Measurements from ENCODE around the gene PKP4. TPM values are rescaled to one million over a fixed set of nuclear protein-coding genes. Genes with fewer than 3 reads are reported as not detected.

Gene PKP4
- total RNA-seq, 6 donors from 2014 or later = 37.5 to 160 (median 60.8) TPM

DNA sequence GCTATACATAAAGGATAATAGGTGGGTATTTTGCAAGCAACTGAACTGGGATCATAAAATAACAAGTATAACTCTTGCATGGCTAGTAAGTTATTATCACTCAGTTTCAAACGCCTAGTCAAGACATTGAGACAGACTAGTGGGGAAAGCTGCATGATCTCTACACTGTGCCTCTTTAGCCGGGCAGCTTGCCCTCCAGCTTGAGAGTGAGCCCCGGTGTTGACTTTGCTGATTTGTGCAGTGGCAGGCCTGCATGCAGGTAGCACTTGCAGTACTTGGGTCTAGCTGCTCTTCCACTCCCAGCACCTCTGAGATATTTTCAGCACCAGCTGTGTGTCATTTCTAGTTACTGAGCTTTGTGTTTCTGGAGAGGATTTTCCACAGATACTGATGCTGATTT is 219.5 kb downstream of the PKP4 start:
- Histone ChIP-seq H3K27ac (no peak overlapping the region), H3K36me3 (peaks cover 10 to 80% (median 34%) of the 10 kb centered on the region in 4 donors), H3K27me3 (no peaks in the 10 kb centered on the region), H3K4me1 (no peaks in the 10 kb centered on the region), H3K9me3 (no peaks in the 10 kb centered on the region), H3K4me3 (no peak overlapping the region)
- 94 to 95% methylated on average over 2 to 3 of the region's 3 CpGs for WGBS, 2 donors
- no peak for DNase-seq
- ATAC-seq (ENCODE audit: low FRiP score in 2 of 2) = no peak
- TF ChIP-seq POLR2AphosphoS5 (IDR thresholded peaks at IDR 0.05) = no peak
- TF ChIP-seq, protein P1, sequence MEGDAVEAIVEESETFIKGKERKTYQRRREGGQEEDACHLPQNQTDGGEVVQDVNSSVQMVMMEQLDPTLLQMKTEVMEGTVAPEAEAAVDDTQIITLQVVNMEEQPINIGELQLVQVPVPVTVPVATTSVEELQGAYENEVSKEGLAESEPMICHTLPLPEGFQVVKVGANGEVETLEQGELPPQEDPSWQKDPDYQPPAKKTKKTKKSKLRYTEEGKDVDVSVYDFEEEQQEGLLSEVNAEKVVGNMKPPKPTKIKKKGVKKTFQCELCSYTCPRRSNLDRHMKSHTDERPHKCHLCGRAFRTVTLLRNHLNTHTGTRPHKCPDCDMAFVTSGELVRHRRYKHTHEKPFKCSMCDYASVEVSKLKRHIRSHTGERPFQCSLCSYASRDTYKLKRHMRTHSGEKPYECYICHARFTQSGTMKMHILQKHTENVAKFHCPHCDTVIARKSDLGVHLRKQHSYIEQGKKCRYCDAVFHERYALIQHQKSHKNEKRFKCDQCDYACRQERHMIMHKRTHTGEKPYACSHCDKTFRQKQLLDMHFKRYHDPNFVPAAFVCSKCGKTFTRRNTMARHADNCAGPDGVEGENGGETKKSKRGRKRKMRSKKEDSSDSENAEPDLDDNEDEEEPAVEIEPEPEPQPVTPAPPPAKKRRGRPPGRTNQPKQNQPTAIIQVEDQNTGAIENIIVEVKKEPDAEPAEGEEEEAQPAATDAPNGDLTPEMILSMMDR (IDR thresholded peaks at IDR 0.05) = no peak
- no peak for TF ChIP-seq POLR2A (IDR thresholded peaks at IDR 0.05)
- TF ChIP-seq EP300 (IDR thresholded peaks at IDR 0.05) = no peak

DNA sequence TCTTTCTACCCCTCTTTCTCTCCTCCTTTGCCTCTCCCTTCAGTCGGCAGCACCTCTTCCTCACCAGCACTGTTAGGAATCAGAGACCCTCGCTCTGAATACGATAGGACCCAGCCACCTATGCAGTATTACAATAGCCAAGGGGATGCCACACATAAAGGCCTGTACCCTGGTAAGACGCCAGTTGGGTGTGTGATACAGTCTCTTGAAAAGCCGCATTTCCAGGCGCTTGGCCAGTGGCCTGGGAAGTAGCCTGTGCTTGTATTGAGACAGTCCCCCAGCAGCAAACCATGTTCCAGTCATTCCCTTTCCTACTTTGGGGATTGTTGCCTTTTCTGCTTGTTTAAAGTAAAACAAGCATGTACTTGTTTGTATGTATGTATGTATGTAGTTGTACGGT is 219.9 kb downstream of the PKP4 start:
- Histone ChIP-seq H3K36me3 (peaks cover 10 to 81% (median 33%) of the 10 kb centered on the region in 4 donors), H3K4me1 (no peaks in the 10 kb centered on the region), H3K9me3 (no peaks in the 10 kb centered on the region), H3K27me3 (no peaks in the 10 kb centered on the region), H3K27ac (no peak overlapping the region), H3K4me3 (no peak overlapping the region)
- WGBS, 2 donors = 86 to 91% methylated on average over 7 of the region's 7 CpGs
- no peak for ATAC-seq (ENCODE audit: low FRiP score in 2 of 2)
- no peak for TF ChIP-seq POLR2AphosphoS5 (IDR thresholded peaks at IDR 0.05)
- TF ChIP-seq, protein P1 (IDR thresholded peaks at IDR 0.05) = no peak
- TF ChIP-seq EP300 (IDR thresholded peaks at IDR 0.05) = no peak
- TF ChIP-seq POLR2A (IDR thresholded peaks at IDR 0.05) = no peak
- no peak for DNase-seq

DNA sequence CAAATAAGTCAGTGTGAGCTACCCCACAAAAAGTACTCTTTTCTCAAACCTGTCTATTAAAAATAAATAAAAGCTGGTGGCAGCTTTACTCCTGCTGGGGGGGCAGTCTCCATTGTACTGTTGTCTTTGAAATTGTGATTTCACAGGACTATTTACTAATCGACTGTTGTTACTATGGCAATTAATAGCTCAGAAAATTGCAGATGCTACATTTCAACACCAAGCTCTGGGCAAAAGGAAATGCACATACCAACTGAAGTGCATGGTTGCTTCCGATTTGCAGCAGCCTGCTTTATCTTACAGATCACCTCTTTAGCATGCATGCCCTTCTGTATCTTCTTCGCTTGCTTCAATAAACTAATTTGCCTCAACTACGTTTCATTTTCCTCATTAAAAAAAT is 220.8 kb downstream of the PKP4 start:
- ATAC-seq (ENCODE audit: low FRiP score in 2 of 2) = no peak
- Histone ChIP-seq H3K27ac (no peak overlapping the region), H3K9me3 (no peaks in the 10 kb centered on the region), H3K36me3 (peaks cover 10 to 76% (median 30%) of the 10 kb centered on the region in 4 donors), H3K4me3 (no peak overlapping the region), H3K27me3 (no peaks in the 10 kb centered on the region), H3K4me1 (no peaks in the 10 kb centered on the region)
- WGBS, 2 donors = 69 to 87% methylated on average over 4 of the region's 4 CpGs
- no peak for TF ChIP-seq POLR2AphosphoS5 (IDR thresholded peaks at IDR 0.05)
- TF ChIP-seq, protein P1 (IDR thresholded peaks at IDR 0.05) = no peak
- TF ChIP-seq POLR2A (IDR thresholded peaks at IDR 0.05) = no peak
- TF ChIP-seq EP300 (IDR thresholded peaks at IDR 0.05) = no peak
- no peak for DNase-seq

DNA sequence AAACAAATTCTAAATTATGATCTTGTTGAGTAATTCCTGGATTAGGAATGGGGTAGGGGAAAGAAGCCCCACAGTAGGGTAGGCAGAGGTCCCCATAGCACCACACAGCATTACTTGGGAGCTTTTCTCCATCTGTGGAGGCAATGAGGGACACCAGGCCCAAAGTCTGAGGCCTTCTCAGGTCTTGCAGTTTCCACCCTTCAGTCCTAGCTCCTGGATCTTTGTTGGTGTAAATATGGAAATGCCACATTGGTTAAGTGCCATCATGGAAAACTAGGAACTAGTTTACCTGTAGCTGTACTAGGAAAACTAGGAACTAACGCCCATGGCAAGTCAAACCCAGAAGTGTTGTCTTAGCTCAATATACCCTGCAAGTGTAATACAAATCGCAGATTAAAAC is 225.1 kb downstream of the PKP4 start:
- Histone ChIP-seq H3K27ac (no peak overlapping the region), H3K27me3 (no peaks in the 10 kb centered on the region), H3K4me3 (no peak overlapping the region), H3K4me1 (no peaks in the 10 kb centered on the region), H3K9me3 (no peaks in the 10 kb centered on the region), H3K36me3 (peaks cover 4 to 40% (median 10%) of the 10 kb centered on the region in 4 donors)
- no peak for TF ChIP-seq EP300 (IDR thresholded peaks at IDR 0.05)
- TF ChIP-seq, protein P1 (IDR thresholded peaks at IDR 0.05) = no peak
- no peak for TF ChIP-seq POLR2AphosphoS5 (IDR thresholded peaks at IDR 0.05)
- no peak for TF ChIP-seq POLR2A (IDR thresholded peaks at IDR 0.05)
- DNase-seq = no peak
- 81 to 95% methylated on average over 2 of the region's 2 CpGs for WGBS, 2 donors
- no peak for ATAC-seq (ENCODE audit: low FRiP score in 2 of 2)

DNA sequence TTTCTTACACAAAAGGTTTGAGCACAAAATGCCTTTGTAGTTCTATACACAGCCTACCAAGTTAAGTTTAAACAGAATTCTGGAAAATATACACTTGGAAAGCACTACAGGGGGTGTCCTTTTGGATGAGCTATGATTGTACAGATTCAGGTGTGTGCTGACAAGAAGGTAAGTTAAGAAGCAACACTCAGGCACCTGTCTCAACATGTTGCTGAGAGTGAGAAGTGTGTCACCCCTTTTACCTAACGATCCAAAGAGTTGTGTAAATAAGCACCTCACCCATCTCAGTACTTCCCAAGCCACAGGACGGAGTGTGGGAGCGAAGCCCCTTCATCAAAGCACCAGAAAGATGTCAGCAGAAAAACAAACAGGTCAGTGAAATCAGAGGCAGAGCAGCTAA is 228.9 kb downstream of the PKP4 start:
- no peak overlapping the region for H3K27ac ChIP-seq
- peaks cover 0 to 5% (median 0%) of the 10 kb centered on the region in 4 donors for H3K4me1 ChIP-seq
- 45 to 63% methylated on average over 3 of the region's 3 CpGs for WGBS, 2 donors
- no peak overlapping the region for H3K4me3 ChIP-seq
- no peaks in the 10 kb centered on the region for H3K9me3 ChIP-seq
- H3K36me3 ChIP-seq = peaks cover 0 to 8% (median 2%) of the 10 kb centered on the region in 4 donors
- no peak for ATAC-seq (ENCODE audit: low FRiP score in 2 of 2)
- TF ChIP-seq EP300 (IDR thresholded peaks at IDR 0.05) = no peak
- TF ChIP-seq, protein P1 (IDR thresholded peaks at IDR 0.05) = no peak
- TF ChIP-seq POLR2A (IDR thresholded peaks at IDR 0.05) = no peak
- DNase-seq = no peak
- H3K27me3 ChIP-seq = no peaks in the 10 kb centered on the region
